HG03039 (cell line): ENCODE measurements around the gene SH2D4B.

Experiments
- ATAC-seq: cut with Tn5 transposase; IDR thresholded peaks from one replicate; pipeline ENCODE4 v1.9.1; 2021; ENCODE audit warnings: mild to moderate bottlenecking, moderate library complexity; ENCODE audit not compliant: unreplicated experiment

The SH2D4B gene

DNA sequence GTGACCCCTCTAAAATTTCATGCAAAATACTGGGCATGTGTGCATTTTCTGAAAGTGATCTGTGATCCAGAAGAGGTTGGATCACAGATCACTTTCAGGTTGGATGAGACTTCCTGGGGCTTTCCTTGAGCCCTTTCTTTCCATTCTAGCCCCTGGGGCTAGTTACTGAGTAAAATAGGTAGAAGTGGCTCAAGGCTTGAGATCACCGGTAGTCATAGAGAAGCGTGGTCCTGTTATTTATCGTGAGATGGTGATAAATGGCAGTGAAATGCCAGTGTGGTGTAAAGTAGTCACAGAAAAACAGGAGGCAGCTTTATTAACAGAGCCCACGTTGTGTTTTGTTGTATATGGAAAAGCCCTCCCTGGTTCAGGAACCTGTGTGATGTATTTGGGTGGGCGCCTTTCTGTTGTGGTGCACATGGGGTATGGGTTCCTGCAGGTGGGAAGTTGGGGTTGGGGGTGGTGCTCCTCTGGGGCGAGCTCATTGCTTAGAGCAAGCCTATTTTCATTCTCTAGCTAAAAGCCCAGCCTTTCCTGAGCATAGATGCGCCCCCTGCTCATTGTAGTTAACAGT, 34.0 kb upstream of the SH2D4B start:
- no peak for ATAC-seq

DNA sequence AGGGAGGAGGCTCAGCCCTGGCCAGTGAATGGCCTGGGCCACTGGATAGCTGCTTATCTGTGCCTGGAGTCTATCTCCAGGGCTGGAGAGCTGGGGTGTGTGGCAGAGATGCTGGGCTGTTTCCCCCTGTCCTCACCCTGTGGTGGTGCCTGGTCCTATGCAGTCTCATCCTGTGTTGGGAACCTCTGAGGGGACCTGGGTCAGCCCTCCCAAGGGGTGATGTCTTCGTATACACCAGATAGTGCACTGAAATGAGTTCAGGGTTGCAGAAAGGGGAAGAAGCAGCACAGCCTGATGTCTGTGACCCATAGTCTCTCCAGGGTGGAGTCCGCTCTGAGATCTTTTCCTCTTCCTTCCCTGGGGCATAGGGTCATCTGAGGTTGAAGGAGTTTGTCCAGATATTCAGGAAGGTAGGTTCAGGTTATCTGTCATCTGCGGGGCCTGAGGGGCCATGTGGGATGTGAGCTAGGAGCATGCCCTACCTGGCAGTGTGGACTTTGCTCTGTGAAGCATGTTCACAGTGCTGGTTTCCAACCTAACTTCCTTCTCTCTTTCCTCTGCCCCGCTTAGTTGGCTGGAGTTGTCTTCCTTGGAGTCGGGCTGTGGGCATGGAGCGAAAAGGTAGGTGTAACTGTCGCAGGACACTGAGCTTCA, 33.4 kb upstream of the SH2D4B start:
- no peak for ATAC-seq

DNA sequence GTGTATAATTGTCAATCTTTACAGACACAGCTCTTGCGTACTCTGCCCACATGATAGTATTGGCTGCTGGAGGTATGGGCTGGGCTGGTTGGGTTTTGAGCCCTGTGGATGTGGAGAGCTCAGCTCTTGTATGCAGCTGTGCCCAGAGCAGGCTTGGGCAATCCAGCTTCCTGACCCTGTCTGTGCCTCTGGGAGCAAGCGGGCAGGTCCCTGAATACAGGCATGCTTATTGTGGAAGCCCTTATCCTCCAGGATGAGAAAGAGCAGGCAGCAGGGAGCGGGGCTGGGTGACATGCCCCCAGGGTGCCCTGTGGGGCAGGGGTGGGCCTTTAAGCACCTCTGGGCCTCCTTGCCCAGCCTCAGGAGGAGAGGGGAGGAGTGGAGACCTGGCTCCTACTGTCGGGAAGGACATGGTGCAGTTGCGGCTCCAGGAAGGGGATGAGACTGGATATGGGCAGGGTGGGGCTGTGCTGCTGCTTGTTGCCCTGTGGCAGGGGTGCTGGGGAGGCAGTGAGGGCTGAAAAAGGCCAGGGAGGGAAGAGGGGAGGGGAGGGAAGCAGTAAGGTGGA, 32.7 kb upstream of the SH2D4B start:
- no peak for ATAC-seq

DNA sequence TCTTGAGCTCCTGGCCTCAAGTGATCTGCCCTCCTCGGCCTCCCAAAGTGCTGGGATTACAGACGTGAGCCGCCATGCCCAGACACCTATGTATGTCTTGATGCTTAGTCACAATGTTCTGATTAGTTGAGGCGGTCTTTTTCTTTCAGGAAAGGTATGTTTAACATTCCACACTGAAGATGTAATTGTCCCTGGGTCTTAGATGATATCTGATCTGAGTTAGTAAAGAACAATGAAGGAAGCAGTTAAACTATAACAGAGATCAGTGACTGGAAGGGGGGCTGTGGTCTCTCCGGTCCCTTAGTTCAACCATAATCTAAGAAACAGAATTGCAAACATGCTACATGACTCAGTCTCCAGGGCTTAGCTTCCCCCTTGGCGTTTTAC, 31.5 kb upstream of the SH2D4B start:
- no peak for ATAC-seq

DNA sequence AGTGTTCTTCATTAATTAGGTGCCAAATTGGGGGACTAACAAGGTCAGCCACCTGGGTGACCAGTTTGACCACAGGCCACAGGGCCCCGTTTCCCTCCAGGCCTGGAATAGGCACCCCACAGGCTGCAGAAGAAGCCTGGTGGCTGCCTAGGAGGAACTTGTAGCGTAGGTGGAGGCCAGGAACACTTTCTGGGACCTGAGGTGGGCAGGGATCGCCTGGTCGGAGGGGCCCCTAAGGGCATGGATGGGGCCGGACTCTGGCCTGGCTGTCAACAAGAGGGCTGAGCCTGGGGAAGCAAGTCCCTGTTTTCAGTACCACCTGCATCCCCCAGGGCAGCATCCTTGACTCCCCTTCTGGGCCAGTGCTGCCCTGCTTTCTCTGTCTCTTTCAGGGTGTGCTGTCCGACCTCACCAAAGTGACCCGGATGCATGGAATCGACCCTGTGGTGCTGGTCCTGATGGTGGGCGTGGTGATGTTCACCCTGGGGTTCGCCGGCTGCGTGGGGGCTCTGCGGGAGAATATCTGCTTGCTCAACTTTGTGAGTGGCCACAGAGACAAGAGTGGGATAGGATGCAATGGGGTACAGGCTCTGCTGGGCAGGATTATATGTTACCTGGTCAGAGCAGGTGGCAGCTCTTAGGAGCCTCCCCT, 30.7 kb upstream of the SH2D4B start:
- no peak for ATAC-seq

DNA sequence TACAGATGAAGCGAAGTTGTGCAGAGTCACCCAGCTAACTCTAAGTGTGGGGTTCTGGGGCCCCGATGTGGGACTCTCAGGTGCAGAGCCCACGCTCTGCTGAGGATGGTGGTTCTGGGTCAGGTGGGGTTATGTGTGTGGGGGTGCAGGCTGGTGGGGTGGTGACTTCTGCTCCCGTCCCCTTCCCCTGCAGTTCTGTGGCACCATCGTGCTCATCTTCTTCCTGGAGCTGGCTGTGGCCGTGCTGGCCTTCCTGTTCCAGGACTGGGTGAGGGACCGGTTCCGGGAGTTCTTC, 28.6 kb upstream of the SH2D4B start:
- no peak for ATAC-seq

DNA sequence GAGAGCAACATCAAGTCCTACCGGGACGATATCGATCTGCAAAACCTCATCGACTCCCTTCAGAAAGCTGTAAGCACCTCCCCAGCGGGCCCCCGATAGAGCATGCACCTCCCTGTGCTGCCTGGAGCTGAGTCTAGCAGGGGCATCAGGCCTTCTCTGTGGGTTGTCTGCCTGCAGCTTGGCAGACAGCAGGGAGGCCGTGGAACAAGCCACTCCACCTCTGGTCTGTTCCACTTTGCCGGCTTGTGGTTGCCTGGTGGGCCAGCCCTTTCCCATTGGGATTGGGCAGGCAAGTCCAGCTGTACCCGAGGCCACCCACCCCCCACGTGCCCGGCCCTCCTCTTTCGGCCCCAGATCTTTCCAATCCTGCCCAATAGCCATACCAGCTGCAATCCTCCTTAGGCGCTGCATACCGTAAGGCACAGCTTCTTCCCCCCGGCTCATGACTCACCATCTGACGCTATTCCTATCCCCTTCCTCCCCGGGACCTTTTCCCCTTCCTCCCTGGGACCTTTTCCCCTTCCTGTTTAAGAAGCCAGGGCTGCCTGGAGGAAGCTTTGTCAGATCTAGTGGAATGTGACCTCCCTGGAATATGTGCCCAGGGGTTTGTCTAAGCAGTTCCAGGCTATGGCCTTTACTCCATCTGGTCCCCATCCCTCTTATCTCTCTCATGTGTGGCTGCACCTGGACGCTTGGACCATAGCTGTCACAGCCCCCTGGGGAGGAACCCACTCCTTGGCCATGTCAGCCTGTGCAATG, 28.1 kb upstream of the SH2D4B start:
- ATAC-seq = no peak

DNA sequence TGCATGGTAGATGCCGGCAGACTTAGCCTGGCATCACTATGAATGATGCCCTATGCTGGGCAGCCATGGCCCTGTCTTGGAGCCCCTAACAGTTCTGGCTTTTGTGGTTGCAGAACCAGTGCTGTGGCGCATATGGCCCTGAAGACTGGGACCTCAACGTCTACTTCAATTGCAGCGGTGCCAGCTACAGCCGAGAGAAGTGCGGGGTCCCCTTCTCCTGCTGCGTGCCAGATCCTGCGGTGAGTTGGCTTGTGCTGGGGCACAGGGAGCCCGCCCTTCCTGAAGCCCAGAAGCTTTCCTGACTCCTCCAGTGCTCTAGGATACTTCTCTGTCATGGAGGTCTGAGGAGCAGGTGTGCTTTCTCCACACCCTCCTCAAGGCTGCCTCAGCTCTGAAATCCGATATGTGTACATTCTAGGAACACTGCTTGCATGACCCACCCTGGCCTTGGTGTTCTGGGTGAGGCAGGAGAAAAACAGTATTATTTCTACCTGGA, 25.6 kb upstream of the SH2D4B start:
- no peak for ATAC-seq

DNA sequence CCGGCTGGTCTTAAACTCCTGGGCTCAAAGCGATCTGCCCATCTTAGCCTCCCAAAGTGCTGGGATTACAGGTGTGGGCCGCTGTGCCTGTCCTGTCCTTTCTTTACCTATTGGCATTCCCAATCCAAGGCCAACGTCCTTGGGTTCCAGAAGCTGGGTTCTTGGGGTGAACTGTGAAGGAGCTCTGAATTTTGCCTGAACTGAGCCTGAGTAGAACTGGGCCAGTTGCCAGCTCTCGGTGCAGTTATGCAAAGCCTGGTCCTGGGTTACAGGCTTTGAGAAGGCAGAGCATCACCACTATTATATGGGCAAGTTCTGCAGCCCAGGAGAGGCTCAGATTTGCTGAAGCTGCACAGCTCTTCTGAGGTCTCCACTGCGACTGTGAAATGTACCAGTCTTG, 24.6 kb upstream of the SH2D4B start:
- ATAC-seq = no peak

DNA sequence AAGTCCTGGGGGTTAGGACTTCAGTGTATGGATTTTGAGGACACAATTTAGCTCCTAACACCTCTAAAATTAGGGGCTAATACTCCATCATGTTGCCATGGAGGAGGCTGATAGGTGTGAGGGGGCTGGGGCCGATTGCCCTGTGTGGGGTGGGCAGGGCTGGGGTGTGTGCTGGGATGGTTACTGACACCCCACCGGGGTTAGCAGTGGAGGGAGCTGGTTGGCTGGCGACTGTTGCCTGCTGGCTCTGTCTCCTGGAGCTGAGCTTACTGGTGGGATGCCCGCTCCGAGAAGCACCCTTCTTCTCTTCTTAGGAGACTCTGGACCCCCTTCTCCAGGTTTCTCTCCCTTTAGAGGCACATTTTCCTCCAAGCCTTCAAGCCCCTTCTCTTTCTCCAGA, 22.2 kb upstream of the SH2D4B start:
- ATAC-seq = no peak

DNA sequence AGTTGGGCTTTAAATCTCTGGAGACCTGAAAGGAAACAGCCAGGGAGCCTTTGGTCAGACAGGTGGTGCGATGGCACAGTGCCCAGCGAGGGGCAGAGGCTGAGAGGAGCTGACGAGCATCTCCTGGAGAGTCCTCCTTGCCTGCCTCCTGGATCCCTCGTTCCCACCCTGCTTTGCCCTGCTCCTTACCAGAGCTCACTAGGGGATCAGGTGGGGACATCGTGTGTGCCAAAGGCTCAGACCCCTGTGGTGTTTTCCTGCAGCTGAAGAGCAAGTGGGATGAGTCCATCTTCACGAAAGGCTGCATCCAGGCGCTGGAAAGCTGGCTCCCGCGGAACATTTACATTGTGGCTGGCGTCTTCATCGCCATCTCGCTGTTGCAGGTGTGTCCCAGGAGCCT, 21.8 kb upstream of the SH2D4B start:
- no peak for ATAC-seq

DNA sequence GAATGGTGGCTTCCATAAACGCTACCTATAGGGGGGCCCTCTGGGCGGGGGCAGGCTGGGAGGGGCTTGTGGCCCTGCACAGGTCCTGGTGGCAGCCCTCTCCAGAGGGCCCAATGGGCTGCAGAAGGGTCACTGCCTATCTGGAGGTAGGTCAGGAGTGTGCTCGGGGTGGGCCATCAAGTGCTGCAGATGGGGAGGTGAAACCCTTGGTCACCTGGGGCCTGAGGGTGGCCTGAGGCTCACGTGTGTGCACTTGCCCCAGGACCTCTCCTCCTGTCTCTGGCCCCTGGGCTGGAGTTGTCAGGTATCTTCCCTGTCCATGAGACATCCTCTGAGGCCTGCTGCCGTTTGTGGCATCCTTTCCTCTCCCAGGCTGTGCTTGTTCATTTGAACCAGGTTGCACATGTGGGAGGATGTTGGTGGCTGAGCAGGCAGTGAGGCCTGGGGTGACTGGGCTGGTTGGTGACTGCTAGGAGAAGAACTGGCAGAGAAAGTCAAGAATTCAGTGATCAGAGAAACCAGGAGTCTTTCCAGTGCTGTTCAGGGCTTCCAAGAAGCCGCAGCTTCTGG, 21.1 kb upstream of the SH2D4B start:
- no peak for ATAC-seq

DNA sequence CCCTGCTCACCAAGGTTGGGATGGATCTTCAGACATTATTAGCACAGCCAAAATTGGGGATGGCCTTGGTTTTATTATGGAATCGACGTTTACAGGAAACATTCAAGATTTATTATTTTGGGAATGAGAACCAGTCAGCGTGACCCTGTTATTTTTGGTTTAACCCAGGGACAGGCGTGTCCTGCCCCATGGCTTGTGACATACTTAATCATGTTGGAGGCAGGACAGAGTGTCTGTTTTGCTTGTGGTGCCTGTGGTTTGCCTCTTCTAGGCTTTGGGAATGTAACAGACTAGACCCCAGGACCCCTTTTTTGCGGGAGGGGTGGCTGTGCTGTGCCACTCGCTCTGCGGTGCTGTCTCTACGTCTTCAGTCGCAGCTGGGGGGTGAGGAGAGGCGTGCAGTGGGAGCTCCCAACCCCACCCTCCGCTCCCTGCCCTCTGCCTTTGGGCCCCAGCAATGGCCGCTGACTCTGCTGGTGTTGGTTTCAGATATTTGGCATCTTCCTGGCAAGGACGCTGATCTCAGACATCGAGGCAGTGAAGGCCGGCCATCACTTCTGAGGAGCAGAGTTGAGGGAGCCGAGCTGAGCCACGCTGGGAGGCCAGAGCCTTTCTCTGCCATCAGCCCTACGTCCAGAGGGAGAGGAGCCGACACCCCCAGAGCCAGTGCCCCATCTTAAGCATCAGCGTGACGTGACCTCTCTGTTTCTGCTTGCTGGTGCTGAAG, 20.1 kb upstream of the SH2D4B start:
- ATAC-seq = no peak

DNA sequence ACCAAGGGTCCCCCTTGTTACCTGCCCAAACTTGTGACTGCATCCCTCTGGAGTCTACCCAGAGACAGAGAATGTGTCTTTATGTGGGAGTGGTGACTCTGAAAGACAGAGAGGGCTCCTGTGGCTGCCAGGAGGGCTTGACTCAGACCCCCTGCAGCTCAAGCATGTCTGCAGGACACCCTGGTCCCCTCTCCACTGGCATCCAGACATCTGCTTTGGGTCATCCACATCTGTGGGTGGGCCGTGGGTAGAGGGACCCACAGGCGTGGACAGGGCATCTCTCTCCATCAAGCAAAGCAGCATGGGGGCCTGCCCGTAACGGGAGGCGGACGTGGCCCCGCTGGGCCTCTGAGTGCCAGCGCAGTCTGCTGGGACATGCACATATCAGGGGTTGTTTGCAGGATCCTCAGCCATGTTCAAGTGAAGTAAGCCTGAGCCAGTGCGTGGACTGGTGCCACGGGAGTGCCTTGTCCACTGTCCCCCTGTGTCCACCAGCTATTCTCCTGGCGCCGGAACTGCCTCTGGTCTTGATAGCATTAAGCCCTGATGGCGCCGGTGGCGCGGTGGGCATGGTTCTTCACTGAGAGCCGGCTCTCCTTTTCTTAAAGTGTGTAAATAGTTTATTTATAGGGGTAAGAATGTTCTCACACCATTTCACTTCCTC, 19.4 kb upstream of the SH2D4B start:
- no peak for ATAC-seq

DNA sequence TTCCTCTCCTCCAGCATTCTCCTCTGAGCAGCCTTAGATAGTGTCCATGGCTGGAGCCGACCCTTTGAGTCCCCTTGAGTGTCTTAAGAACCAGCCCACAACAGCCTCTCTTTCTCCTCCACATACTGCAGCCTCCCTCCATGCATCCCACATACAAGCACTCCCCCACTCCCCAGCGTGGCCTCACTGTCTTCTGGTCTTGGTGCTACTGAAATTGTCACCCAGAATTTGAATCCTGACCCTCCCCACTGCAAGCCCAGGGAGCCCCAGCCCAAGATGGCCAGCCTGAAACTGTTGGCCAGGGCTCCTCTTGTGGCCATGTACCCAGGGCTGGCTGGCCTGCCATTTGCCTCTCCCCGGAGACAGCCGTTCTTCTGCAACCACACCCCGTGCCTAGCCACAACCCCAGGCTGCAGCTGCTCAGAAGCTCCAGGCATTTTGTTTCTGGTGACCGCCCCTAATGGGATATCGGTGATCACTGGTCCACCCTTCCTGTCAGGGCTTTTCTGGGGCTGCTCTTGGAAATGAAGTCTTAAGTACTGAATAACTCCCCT, 18.8 kb upstream of the SH2D4B start:
- ATAC-seq = no peak

DNA sequence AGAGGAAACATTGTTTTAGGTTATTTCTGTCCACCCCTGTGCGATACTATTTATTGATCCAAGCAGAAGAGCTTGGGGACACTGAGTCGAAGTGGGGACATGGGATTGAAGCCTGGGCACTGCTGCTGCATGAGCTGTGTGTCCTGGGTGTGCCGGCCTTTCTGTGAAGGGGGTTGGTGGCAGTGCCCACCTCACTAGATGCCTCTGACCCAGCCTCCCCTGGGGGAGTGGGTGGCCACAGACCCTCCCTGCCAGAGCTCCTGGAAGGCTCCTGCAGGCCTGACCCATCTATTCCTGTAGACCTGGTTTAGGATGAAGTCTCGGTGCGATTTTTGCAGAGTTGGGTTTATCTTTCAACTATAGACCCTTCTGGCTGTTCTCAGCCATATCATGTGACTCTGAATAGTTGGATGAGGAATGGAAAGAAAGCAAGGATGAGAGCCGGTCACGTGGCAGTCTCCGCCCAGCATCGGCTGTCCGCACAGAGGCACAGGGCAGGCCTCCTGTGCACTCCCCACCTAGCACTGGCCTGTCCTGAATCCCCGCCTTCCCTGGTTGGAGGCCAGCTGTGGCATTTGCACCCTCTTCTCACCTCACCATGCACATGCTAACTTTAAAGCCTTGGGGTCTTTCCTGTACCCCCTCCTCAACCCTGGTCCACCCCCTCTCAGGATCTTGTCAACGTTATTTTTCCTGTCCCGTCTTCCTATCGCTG, 17.6 kb upstream of the SH2D4B start:
- ATAC-seq = no peak

DNA sequence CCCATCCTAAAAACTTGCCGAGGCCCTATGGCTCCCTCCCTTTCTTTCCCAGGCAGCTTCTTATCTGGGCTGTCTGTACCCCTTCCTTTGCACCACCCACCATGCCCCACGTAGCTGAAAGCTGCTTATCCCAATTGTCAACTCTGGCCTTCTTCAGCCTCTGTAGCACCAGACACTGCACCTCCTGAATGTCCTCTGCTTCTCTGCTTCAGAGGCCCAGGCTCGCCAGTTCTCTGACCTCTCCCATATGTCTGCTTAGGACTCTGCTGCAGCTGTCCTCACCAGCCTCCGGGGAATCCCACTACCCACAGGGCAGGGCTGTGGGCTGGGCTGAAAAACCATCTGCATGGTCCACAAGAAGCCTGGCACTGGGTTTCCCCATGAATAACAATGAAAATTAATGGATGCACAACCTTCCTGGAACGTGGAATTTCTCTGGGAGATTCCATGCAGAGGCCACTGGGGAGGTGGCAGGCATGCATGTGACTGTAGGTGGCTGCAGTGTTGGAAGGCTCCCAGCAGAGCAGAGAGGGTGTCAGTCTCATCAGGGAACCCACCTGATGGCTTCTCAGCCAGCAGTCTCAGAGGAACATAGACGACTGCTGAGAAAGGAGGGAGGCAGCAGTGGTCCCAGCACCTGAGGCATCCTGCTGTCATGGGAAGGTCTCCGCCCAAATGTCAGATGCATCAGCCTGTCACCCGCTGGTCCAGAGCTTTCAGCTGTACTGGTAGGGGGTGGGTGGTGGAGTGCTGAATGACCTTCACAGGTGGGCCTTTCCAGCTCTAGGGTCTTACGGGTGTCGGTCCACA, 16.8 kb upstream of the SH2D4B start:
- no peak for ATAC-seq

DNA sequence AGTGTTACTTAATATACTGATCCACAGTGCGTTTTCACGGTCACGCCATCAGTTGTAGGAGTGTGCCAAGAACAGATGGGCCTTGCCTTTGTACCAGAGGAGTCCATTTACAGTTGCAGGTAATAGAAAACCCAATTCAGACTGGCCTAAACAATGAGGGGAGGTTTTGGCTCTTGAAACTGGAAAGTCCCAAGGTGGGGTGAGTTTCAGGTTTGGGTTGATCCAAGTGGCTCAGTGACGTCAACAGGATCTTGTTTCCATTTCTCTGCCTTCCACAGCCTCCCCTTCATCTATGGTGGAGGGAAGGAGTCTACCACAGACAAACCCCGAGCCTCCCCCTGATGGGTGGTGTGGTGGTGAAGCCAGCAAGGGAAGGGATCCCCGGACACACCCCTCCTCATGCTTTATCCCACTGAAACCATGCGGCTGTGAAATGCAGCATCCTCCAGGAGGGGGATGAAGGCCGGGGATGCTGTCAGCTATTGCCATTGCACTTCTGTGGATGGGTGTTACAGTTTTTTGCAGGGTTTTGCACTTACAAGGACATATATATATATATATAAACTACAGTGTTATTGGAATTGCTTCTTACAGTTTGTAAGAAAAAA, 14.8 kb upstream of the SH2D4B start:
- ATAC-seq = no peak
